CD4-positive, alpha-beta T cell treated with Interleukin-17A for 1 hour (primary cell): ENCODE results near the gene KRTAP10-4.
"Not testable (repeated sequence)": the region's sequence is repeated elsewhere in the genome, so short reads cannot be mapped to it uniquely, and the experiment has no call there.

Source experiments
- DNase-seq: peaks from one replicate; pipeline ENCODE4 v3.0.0-alpha.2; 2020

The KRTAP10-4 gene, protein sequence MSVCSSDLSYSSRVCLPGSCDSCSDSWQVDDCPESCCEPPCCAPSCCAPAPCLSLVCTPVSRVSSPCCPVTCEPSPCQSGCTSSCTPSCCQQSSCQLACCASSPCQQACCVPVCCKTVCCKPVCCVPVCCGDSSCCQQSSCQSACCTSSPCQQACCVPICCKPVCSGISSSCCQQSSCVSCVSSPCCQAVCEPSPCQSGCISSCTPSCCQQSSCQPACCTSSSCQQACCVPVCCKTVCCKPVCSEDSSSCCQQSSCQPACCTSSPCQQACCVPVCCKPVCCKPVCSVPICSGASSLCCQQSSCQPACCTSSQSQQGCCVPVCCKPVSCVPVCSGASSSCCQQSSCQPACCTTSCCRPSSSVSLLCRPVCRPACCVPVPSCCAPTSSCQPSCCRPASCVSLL

DNA sequence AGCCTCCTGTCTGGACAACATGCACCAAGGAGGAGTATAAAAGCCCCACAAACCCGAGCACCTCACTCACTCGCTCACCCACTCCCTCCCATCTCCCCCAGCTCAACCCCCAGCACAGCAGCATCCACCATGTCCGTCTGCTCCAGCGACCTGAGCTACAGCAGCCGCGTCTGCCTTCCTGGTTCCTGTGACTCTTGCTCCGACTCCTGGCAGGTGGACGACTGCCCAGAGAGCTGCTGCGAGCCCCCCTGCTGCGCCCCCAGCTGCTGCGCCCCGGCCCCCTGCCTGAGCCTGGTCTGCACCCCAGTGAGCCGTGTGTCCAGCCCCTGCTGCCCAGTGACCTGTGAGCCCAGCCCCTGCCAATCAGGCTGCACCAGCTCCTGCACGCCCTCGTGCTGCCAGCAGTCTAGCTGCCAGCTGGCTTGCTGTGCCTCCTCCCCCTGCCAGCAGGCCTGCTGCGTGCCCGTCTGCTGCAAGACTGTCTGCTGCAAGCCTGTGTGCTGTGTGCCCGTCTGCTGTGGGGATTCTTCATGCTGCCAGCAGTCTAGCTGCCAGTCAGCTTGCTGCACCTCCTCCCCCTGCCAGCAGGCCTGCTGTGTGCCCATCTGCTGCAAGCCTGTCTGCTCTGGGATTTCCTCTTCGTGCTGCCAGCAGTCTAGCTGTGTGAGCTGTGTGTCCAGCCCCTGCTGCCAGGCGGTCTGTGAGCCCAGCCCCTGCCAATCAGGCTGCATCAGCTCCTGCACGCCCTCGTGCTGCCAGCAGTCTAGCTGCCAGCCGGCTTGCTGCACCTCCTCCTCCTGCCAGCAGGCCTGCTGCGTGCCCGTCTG, at the start of gene KRTAP10-4:
KRTAP10-4 (plus strand) TSS at position 100 of the 827 bp plus-strand sequence; CDS start at position 130, 30 bp downstream.
- DNase-seq: not testable (repeated sequence)

DNA sequence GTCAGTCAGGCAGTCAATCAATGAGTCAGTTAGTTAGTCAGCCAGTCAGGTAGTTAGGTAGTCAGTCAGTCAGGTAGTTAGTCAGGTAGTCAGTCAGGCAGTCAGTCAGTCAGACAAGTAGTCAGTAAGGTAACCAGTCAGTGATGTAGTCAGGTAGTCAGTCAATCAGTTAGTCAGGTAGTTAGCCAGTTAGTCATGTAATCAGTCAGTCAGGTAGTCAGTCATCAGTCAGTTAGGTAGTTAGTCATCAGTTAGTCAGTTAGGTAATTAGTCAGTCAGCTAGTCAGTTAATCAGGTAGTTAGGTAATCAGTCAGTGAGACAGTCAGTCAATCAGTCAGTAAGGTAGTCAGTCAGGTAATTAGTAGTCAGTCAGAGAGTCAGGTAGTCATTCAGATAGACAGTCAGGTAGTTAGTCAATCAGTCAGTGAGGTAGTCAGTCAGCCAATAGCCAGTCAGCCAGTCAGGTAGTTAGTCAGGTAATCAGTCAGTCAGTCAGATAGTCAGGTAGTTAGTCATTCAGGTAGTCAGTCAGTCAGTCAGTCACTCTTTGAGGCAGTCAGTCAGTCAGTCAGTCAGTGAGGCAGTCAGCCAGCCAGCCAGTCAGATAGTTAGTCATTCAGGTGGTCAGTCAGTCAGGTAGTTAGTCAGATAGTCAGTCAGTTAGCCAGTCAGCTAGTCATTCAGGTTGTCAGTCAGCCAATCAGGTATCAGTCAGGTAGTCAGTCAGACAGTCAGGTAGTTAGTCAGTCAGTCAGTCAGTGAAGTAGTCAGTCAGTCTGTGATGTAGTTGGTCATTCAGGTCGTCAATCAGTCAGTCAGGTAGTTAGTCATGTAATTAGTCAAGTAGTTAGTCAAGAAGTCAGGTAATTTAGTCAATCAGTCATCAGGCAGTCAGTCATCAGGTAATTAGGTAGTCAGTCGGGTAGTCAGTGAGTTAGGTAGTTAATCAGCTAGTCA, 48.8 kb upstream of the KRTAP10-4 start:
- DNase-seq: no peak

DNA sequence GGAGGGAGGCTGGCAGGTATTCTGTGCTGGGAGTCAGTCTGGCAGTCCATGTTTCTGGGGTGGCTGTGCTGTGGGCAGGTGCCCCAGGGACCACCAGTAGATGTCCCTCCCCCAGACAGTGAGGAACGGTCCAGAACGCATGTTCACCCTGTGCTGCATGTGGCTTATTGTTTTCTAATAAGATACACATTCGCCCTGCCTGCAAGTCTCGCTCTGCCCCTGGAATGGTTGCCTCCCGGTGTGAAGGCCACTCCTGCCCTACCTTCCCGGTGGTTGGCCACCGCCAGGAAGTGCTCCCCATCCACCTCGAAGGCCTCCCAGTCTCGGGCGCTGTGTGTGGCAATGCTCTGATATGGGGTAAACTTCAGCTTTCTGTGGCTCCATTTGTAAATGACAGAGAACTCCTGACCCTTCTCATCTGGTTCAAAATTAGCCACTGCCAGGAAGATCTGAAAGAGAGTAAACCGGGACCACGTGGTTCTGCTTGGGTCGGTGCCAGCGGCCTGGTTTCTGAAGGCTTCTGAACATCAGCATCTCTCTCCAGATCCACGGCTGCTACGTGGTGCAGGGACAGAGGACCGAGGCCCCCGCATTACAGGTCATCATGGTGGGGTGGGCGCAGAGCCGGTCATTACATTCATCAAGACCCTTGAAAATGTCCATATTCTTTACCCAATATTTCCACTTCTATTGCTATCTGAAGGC, 48.0 kb upstream of the KRTAP10-4 start:
- no peak for DNase-seq

DNA sequence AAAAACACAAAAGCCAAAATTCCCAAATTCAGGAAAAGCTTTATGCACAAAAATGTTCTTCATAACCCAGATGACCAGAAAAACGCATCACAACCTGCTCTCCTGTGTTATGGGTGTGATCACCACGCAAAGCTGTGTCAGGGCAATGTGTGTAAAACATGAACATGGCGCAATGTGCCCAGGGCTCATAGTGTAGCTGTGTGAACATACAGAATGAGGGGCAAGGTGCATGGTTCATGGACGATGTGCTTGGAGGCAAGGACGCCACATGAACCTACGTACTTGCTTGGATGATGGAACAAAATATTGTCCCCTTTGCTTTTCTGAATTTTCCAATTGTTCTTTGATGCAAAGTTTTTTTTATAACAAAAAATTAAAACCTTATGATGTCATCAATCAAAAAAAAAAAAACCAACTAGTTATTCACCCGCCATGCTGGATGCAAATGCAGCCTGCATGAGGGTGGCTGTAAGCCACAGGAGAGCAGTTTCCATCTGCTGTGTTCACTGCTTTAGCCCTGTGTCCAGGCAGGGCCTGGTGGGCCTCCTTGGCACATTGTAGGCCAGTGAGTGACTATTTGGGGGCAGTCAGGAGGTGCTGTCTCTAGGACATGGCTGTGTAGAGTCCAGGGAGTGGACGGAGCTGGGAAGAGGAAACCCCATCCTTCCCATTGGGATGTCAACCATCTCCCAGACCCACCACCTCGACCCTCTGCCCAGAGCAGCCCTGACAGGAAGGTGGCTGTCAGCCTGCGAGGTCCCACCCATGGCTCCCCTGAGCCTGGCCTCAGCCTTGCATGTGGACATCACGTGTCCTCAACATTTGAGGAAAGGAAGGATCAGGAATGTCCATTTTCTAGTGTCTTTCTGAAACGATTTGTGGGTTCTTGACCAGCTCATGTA, 47.2 kb upstream of the KRTAP10-4 start:
- no peak for DNase-seq

DNA sequence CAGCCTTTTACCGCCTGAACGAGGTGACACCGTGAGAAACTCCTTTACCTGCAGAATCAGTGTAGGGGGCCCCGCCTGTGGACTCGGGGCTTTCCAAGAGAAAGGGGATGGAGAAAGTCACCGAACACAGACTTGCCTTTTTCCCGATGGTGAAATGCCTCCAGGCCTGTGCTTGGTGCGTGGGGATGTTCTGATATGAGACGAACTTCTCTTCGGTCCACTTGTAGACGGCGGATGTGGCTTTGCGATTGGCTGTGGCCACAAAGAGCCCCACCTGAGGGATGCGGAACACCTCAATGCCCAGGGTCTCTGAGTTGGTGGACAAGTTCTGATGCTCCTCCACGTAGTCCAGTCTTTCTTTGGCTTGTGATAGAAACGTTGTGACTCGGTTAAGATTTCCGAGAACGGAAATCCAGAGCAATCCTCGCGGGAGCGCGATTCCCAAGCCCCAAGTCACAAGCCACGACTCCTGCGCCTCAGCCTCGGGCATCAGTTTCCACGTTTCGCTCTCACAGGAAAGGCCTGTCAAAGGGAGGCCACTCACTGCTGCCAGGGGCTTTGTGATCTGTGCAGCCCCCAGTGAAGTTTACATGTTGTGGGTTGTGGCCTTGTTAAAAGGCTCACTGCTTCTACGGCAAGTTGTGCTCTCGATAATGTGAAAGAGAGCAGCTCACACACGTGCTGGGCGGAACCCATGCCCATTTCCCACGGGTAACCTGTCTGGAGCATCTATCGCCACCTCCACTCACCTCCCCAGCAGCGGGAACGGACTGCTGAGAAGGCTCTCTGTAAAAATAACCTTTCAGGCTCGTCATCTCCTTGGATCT, 46.2 kb upstream of the KRTAP10-4 start:
- DNase-seq: no peak

DNA sequence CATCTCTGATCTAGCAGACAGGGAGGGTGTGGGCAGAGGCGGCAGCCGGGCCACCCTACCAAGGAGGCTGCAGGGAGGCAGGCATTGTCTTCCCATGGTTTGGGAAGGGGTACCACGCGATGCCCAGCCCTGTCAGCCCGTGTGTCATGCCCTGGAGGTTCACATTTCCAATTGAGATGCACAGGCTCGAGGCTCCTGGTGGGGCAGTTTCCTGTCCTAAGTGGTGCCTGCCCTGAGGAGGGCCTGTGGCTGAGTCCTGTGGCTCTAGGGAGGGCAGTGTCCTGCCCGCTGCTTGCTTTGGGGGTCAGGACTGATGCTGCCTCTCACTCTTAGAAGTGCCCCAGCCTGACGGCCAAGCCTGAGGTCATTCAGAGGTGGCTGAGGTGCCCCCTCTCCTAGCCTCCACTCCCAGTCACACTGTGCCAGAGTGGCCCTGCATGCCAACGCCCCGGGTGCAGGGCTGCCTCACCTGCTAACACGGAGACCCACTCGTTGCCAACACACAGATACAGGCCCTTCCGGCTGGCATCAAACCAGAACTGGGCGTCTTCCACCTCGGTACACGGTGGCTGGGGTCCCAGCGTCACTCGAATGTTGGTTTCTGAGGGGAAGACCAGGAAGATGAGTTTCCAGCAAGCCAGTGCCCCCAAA, 45.4 kb upstream of the KRTAP10-4 start:
- DNase-seq: no peak

DNA sequence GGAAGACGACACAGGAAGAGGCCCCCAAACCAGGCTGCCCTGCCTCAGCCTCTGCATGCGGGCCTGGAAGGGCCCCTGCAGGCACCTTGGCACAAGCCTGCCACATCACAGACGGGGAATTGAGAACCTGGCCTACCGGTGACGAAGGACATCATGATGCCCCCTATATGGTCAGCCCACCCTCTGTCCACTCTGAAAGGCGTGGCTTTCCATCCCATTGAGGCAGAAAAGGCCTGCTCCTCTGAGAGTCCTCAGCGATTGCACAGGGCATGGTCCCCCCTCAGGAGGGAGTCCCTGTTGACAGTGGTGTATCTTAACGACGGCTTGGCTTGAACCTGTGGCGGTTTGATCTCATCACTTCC, 44.9 kb upstream of the KRTAP10-4 start:
- DNase-seq: no peak

DNA sequence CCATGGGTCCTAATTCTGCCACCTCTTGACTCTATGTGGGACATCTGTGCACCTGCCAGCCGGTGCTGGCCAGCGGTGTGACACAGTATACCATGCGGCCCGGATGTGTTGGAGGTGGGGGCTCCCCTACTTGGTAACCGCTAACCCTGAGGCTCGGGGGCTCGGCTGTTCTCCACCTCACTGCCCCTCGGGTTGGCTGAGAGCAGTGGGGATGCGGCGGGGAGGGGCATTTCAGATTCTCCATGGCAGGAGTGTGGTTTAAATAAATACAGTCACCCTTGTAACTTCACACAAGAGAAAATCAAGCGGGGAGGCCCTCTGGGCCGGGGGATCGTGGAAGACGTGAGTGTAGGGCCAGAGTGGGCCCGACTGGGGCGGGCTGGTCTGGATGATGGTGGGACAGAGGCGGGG, 44.5 kb upstream of the KRTAP10-4 start:
- DNase-seq: no peak

DNA sequence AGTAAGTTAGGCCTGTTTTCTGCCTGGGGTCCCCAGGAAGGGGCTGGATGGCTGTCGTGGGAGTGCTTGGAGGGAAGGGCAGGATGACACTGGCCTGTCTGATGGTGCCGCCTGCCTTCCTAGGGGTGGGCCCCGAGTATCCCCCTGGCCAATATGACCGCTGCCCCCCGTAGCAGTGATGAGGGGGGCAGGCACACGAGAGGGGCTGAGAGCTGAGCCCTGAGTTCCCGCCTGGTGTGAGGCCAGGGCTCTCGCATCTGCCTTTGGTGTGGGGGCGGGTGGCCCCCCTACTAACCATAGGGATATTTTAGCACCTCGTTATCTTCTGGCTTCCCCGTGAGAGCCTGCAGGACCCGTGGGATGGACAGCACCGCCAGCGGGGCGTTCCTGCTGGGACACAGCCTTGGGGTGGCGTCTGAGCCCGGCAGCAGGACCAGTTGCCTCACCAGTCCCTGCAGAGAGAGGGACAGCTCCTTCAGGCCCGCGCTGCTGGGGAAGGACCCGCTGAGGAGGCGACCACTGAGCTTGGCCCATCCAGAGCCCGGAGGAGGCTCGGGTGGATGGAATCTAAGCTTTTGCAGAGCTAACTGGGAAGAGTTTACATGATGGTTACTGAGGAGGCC, 43.9 kb upstream of the KRTAP10-4 start:
- DNase-seq: no peak

DNA sequence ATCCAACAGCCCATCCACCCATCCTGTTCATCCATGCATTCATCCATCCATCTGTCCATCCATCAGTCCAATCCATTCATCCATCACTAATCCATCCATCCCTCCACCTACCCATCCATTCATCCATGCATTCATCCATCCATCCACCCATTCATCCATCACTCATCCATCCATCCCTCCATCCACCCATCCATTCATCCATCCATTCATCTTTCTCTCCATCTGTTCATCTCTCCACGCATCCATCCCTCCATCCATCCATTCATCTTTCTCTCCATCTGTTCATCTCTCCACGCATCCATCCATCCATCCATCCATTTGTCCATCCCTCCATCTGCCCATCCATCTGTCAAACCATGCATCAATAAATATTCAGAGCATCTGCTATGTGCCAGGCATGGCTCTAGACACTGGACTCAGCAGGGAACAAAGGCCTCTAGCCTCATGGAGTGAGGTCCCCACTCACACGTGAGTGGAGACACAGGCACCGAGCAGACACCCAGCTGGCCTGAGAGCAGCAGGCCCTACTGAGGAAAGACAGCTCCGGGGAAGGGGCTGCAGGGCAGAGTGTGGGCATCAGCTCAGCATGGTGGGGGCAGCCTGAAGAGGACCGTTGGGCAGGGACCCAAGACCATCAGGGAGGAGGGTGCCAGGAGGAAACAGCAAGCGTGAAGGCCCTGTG, 43.2 kb upstream of the KRTAP10-4 start:
- no peak for DNase-seq

DNA sequence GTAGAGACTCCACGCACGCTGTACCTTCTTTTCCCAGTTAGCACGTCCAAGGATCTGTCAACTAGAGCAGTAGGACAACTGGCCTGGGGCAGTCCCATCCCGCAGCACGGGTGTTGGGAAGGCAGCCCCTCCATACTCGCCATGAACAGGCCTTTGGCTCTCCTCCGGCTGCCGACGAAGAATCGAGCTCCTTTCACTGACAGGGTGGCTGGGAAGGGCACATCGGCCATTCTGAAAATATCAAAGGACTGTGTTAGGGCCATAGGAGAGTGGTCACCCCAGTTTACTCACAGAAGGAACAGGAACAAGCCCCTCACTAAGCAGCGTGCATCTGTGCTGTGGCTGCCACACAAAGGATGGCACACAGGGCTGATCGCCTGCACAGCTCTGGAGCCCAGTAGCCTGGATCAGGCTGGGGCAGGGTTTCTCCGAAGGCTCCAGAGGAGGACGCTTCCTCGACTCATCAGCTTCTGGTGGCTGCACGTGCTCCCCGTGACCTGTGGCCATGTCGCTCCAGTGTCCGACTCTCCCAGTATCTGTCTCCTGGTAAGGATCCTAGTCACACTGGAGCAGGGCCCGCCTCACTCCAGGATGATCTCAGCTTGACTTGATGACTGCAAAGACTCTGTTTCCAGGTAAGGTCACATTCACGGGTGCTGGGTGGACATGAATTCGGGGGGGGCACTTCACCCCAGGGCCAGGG, 42.5 kb upstream of the KRTAP10-4 start:
- DNase-seq: no peak

DNA sequence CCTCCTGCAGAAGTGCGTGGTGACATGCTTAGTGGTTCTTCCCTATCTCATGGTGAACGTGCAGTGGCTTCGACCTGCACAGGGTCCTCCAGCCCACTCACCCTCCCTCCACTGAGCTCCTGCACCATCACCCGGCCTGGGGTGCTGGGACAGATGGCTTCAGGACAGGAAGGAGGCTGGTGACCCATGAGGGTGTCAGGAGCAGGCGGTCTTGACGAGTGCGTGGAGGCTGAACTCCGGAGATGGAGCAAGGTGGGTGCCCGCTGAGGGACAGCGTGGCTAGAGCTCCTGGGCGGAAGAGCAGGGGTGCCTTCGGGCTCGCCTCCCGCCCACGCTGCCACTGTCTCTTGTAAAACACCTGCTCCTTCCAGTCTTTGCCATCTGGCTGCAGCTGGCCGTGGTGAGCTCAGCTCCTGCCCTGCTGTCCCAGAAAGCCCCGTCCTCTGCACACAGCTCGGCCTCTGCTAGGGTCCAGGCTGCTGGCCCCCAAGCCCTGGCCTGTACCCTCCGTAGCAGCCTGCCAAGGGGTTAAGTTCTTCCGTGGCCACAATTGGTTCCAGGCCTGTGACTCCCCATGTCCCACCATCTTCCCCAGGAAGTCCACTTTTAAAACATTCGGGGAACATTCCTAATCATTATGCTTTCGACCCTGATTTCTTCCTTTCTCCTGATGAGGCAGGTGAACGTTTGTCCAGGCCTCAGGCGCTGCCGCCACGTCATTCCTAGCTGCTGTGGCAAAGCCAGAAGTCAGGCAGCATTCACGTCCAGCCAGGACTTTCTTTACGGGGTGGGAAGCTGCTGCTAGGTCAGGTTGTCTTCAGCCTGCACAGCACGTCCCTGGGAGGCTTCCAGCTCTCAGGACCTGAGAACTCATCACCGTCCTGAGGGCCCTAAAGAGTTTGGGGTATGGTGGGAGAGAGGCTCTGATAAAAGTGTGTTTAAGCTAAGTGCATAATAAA, 41.6 kb upstream of the KRTAP10-4 start:
- no peak for DNase-seq

DNA sequence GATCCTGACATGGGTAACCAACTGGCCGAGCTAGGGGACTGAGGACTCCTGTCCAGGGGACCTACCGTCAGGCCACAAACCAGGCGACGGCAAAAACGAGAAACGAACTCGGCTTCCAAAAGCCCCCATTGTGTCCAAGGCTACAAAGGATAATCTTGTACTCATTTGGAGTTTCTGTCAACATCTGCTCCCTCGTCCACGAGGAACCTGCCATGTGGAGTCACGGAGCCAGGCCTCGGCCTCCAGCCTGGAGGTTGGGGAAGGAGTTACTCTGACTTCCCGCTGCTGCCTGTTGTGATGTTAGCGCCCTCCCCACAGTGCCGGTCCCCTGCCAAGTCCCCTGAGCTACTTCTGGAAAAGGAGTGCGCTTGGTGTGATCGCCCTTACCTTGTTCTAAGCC, 40.8 kb upstream of the KRTAP10-4 start:
- no peak for DNase-seq

DNA sequence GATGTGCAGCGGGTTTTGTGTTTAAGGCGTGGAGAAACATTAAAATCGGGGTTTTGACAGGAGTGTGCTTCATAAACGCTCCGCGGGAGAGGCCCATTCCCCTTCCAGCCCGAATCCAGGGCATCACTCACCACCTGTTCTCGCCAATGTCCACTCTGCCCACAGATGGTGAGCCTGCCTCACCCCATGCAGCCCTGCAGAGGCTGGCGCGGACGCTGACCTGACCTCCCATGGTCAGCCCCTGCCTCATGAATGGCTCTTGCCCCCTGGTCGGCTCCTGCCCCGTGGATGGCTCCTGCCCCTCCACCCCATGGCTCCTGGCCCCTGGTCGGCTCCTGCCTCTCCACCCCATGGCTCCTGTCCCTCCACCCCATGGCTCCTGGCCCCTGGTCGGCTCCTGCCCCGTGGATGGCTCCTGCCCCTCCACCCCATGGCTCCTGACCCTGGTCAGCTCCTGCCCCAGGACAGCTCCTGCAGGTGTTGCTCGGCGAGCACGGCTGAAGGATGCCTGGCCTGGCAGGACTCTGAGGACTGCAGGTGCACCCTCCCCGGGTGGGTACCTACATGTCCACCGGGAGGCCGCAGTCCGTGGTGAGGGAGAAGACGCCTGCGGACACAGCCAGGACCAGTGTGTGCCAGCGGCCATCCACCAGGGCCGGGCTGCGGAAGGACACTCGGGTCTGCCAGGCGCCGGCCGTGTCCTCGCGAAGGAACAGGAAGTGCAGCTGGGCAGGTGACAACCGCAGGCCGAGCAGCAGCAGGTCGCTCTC, 40.2 kb upstream of the KRTAP10-4 start:
- DNase-seq: no peak

DNA sequence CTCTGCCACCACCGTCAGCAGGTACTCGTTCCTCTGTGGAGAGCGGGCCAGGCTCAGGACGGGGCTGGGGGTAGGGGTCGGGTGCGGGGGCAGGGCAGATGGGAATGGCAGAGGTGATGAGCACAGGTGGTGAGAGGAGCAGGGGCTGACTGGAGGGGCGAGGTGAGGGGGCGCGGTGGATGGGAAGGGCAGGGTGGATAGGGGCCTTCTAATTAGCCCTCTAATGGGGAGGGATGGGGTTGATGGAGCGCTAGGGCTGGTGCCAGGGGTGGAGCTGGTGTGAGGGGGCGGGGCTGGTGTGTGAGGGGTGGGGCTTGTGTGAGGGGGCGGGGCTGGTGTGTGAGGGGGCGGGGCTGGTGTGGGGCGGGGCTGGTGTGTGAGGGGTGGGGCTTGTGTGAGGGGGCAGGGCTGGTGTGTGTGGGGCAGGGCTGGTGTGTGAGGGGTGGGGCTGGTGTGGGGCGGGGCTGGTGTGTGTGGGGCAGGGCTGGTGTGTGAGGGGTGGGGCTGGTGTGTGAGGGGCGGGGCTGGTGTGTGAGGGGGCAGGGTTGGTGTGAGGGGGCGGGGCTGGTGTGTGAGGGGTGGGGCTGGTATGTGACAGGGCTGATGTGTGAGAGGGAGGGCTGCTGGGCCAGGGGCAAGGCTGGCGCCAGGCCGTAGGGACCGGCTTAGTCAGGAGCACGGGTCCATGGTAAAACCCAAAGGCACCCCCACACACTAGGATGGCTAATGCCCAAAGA, 39.5 kb upstream of the KRTAP10-4 start:
- no peak for DNase-seq
